Esophagus squamous epithelium (tissue), 4 donors: ENCODE data around the gene CCDC157.
"Not testable (repeated sequence)": the region's sequence is repeated elsewhere in the genome, so short reads cannot be mapped to it uniquely, and the experiment has no call there.

Experiments
- POLR2A ChIP-seq, 4 donors: fragments of 450-650 bp; IDR thresholded peaks; one replicate each; pipeline ENCODE4 v1.6.1; 2017; ENCODE audit warnings: antibody characterized with exemption in 4 of 4, mild to moderate bottlenecking in 4 of 4, moderate library complexity in 3 of 4
- TF ChIP-seq, protein P1 (sequence below), 6 experiments: fragments of 450-650 bp in 4 of 6; fragments of 200-600 bp in 2 of 6; sonication (generic) in 2 of 6; IDR thresholded peaks; one replicate each; pipeline ENCODE4 v1.5.1; 2016 to 2019; ENCODE audit warnings: antibody characterized with exemption in 6 of 6, mild to moderate bottlenecking in 4 of 6, moderate library complexity in 4 of 6

DNA sequence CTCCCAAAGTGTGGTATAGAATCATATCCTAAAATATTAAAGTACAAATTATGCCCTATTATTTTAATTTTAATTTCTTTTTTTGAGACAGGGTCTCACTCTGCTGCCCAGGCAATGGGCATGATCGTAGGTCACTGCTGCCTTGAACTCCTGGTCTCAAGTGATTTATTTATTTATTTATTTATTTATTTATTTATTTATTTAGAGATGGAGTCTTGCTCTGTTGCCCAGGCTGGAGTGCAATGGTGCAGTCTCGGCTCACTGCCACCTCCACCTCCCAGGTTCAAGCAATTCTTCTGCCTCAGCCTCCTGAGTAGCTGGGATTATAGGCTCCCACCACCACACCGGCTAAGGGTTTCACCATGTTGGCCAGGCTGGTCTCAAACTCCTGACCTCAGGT, 44.2 kb downstream of the CCDC157 start:
- not testable (repeated sequence) for TF ChIP-seq POLR2A (IDR thresholded peaks at IDR 0.05)
- TF ChIP-seq, protein P1, sequence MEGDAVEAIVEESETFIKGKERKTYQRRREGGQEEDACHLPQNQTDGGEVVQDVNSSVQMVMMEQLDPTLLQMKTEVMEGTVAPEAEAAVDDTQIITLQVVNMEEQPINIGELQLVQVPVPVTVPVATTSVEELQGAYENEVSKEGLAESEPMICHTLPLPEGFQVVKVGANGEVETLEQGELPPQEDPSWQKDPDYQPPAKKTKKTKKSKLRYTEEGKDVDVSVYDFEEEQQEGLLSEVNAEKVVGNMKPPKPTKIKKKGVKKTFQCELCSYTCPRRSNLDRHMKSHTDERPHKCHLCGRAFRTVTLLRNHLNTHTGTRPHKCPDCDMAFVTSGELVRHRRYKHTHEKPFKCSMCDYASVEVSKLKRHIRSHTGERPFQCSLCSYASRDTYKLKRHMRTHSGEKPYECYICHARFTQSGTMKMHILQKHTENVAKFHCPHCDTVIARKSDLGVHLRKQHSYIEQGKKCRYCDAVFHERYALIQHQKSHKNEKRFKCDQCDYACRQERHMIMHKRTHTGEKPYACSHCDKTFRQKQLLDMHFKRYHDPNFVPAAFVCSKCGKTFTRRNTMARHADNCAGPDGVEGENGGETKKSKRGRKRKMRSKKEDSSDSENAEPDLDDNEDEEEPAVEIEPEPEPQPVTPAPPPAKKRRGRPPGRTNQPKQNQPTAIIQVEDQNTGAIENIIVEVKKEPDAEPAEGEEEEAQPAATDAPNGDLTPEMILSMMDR (IDR thresholded peaks at IDR 0.05), result not testable (repeated sequence)
